Activated T-helper 2 cell treated with anti-CD3 and anti-CD28 coated beads, Interferon-gamma antibody, Interleukin-2, Interleukin-4, amounts not matched to agents 10 μg/mL and 5 μg/mL and 100 μg/mL, durations not matched to agents 14 hours and 24 hours and 36 hours (primary cell): ENCODE data around the gene MPP3. TPM values are rescaled to one million over a fixed set of nuclear protein-coding genes. Genes with fewer than 3 reads are reported as not detected.
A peak's percentile ranks its signal among the peaks of the same experiment; 100 is the strongest.
"Not testable (repeated sequence)": the region's sequence is repeated elsewhere in the genome, so short reads cannot be mapped to it uniquely, and the experiment has no call there.

ENCODE experiments used
- DNase-seq: peaks from one replicate; pipeline ENCODE4 v3.0.0; 2021; ENCODE audit warnings: low spot score
- H3K27ac Mint-ChIP-seq: one replicate; pipeline ENCODE4 v1.8.0; 2021; ENCODE audit warnings: mixed read lengths
- H3K27me3 Mint-ChIP-seq: one replicate; pipeline ENCODE4 v1.8.0; 2021; ENCODE audit warnings: low read depth, mixed read lengths
- H3K36me3 Mint-ChIP-seq: one replicate; pipeline ENCODE4 v1.8.0; 2021; ENCODE audit warnings: low read depth, mixed read lengths
- H3K4me1 Mint-ChIP-seq: one replicate; pipeline ENCODE4 v1.8.0; 2021; ENCODE audit warnings: low read depth, mixed read lengths
- H3K4me3 Mint-ChIP-seq: one replicate; pipeline ENCODE4 v1.8.0; 2021; ENCODE audit warnings: low read depth, mild to moderate bottlenecking, moderate library complexity, mixed read lengths
- H3K9me3 Mint-ChIP-seq: one replicate; pipeline ENCODE4 v1.8.0; 2021; ENCODE audit warnings: mixed read lengths
- intact Hi-C: fragments of 100-400 bp; cut with micrococcal nuclease; formaldehyde crosslinking; loops from one replicate; pipeline ENCODE4 v1.15.1; 2023
- total RNA-seq: library from RNA; stranded (reverse); gene quantifications from 2 replicates; pipeline ENCODE4 v1.2.3, GENCODE V29; 2022

Gene MPP3
- total RNA-seq, 1 donor from 2014 or later, result 0.14 TPM

DNA sequence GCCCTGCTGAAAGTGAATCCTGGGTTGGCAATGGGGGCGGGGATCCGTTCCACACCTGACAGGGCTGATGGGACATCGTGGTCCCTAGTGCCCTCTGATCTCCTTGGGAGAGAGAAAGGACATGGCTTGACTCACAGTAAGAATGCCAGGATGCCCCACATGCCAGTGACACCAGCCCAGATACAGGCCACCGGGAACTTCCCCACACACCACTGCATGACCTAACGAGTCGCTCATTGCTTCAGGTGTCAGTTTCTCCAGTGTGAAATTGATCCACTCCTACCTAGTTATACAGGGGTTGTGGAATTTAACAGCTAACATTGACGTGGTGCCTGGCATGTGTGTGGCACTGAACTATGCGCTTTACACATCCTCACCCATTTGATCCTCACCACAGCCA lies 21.6 kb upstream of the MPP3 start:
- Mint-ChIP-seq H3K27me3 (no peaks in the 10 kb centered on the region), H3K4me3 (no peak overlapping the region), H3K9me3 (no peaks in the 10 kb centered on the region), H3K36me3 (no peaks in the 10 kb centered on the region), H3K27ac (no peak overlapping the region), H3K4me1 (no peaks in the 10 kb centered on the region)
- no peak for DNase-seq
- intact Hi-C loops, result no loop called here

GRCh38 chr17:43853546-43853945 lies 20.6 kb upstream of the MPP3 start:
- intact Hi-C loops, result no loop called here
- H3K27me3 Mint-ChIP-seq, result no peaks in the 10 kb centered on the region
- no peak overlapping the region for H3K27ac Mint-ChIP-seq
- no peaks in the 10 kb centered on the region for H3K36me3 Mint-ChIP-seq
- DNase-seq, result no peak
- no peak overlapping the region for H3K4me3 Mint-ChIP-seq
- no peaks in the 10 kb centered on the region for H3K4me1 Mint-ChIP-seq
- no peaks in the 10 kb centered on the region for H3K9me3 Mint-ChIP-seq

GRCh38 chr17:43852571-43852970 lies 19.6 kb upstream of the MPP3 start:
- no peak overlapping the region for H3K27ac Mint-ChIP-seq
- no peaks in the 10 kb centered on the region for H3K4me1 Mint-ChIP-seq
- intact Hi-C loops, result no loop called here
- peaks cover 2% of the 10 kb centered on the region for H3K27me3 Mint-ChIP-seq
- no peaks in the 10 kb centered on the region for H3K9me3 Mint-ChIP-seq
- H3K36me3 Mint-ChIP-seq, result no peaks in the 10 kb centered on the region
- no peak for DNase-seq
- H3K4me3 Mint-ChIP-seq, result no peak overlapping the region

DNA sequence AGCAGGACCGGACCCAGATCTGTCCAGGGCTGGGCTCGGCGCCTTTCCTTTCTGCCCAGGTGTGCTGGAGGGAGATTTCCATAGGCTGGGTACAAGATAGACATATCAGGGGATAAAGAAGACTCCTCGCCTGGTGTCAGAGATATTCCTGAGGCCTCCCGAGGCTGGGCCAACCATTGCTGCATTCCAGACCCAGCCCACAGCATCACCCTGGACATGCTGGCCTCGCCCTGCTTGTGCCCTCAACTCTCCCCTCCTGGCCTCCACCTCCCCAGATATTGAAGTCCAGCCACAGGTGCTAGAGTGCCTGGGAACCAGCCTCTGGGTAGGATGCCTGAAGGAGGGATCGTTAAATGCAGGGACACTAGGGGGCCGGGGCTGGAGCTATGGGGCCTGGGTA lies 16.2 kb upstream of the MPP3 start:
- no peak for DNase-seq
- intact Hi-C loops, result no loop called here
- no peaks in the 10 kb centered on the region for H3K9me3 Mint-ChIP-seq
- no peaks in the 10 kb centered on the region for H3K36me3 Mint-ChIP-seq
- H3K4me1 Mint-ChIP-seq, result peaks cover 2% of the 10 kb centered on the region
- H3K4me3 Mint-ChIP-seq, result no peak overlapping the region
- H3K27me3 Mint-ChIP-seq, result peaks cover 6% of the 10 kb centered on the region
- no peak overlapping the region for H3K27ac Mint-ChIP-seq

DNA sequence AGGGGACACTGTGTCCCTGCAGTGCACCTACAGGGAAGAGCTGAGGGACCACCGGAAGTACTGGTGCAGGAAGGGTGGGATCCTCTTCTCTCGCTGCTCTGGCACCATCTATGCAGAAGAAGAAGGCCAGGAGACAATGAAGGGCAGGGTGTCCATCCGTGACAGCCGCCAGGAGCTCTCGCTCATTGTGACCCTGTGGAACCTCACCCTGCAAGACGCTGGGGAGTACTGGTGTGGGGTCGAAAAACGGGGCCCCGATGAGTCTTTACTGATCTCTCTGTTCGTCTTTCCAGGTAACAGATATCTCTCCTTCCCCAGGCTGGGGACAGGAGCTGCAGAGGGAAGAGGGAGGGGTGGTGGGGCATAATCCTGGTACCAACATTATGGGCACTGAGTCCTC lies 15.7 kb upstream of the MPP3 start:
- Mint-ChIP-seq H3K27me3 (peaks cover 6% of the 10 kb centered on the region), H3K27ac (no peak overlapping the region), H3K36me3 (no peaks in the 10 kb centered on the region), H3K9me3 (no peaks in the 10 kb centered on the region), H3K4me1 (peaks cover 2% of the 10 kb centered on the region), H3K4me3 (no peak overlapping the region)
- no peak for DNase-seq
- intact Hi-C loops, result no loop called here

DNA sequence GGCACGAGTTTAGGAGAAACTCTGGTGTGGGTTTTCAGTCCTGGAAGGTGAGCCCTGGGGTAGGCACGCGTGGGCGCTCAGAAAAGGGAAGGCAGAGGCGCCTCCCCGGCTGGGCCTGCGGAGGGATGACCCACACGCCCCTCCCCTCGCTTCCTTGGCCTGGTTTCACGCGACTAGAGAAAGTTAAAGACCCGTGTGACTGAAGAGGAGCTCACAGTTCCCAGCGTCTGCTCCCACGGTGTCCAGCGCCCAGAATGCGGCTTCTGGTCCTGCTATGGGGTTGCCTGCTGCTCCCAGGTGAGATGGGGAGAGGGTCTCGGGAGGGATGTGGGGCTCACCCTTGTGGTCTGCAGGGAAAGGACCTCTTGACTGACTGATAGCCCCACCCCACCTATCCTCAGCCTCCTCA lies 14.0 kb upstream of the MPP3 start, which contains the start of gene CD300LG:
CD300LG (plus strand) TSS at position 214 of the 409 bp plus-strand sequence; CDS start at position 255, 41 bp downstream.
- Mint-ChIP-seq H3K4me3 (no peak within 1 kb of the TSS), H3K4me1 (peaks cover 2% of the 10 kb centered on the region), H3K9me3 (no peaks in the 10 kb centered on the region), H3K27me3 (peaks cover 10% of the 10 kb centered on the region), H3K36me3 (no peaks in the 10 kb centered on the region), H3K27ac (no peak within 1 kb of the TSS)
- no peak for DNase-seq
- intact Hi-C loops, result no loop called here

- intact Hi-C loops, result no loop called here
- peaks cover 2% of the 10 kb centered on the region for H3K4me1 Mint-ChIP-seq
- H3K27ac Mint-ChIP-seq, result no peak overlapping the region
- no peak overlapping the region for H3K4me3 Mint-ChIP-seq
- H3K36me3 Mint-ChIP-seq, result no peaks in the 10 kb centered on the region
- H3K9me3 Mint-ChIP-seq, result no peaks in the 10 kb centered on the region
- peak; percentile 62 for DNase-seq
- peaks cover 10% of the 10 kb centered on the region for H3K27me3 Mint-ChIP-seq
These were observed 13.3 kb upstream of the MPP3 start for GRCh38 chr17:43846221-43846712.

- H3K4me1 Mint-ChIP-seq, result peaks cover 2% of the 10 kb centered on the region
- no peak overlapping the region for H3K27ac Mint-ChIP-seq
- no peaks in the 10 kb centered on the region for H3K36me3 Mint-ChIP-seq
- peaks cover 10% of the 10 kb centered on the region for H3K27me3 Mint-ChIP-seq
- intact Hi-C loops, result no loop called here
- no peaks in the 10 kb centered on the region for H3K9me3 Mint-ChIP-seq
- DNase-seq, result no peak
- no peak overlapping the region for H3K4me3 Mint-ChIP-seq
These were observed 12.8 kb upstream of the MPP3 start for GRCh38 chr17:43845766-43846165.

DNA sequence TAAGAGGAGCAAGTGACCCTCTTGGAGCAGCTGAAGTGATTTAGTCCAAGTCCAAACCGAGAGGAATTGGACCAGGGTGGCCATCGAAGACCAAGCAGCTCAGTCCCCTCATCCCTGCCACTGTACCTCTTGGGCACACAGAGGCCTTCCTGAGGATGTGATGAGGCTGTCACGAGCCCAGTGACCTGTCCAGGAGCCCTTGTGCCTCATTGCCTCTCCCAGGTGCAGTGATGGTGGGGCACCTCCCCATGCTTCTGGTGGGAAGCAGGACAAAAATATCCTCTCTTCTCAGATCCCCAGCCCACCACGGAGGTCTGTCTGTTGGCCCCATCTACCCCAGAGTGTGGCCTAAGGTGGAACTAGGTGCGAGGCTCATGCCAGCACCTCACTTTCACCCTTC lies 11.3 kb upstream of the MPP3 start:
- H3K4me3 Mint-ChIP-seq, result no peak overlapping the region
- H3K36me3 Mint-ChIP-seq, result no peaks in the 10 kb centered on the region
- peaks cover 2% of the 10 kb centered on the region for H3K4me1 Mint-ChIP-seq
- H3K27me3 Mint-ChIP-seq, result peaks cover 19% of the 10 kb centered on the region
- no peak for DNase-seq
- no peak overlapping the region for H3K27ac Mint-ChIP-seq
- no peaks in the 10 kb centered on the region for H3K9me3 Mint-ChIP-seq
- intact Hi-C loops, result no loop called here

GRCh38 chr17:43842975-43843325 lies 10.0 kb upstream of the MPP3 start:
- H3K27me3 Mint-ChIP-seq, result peaks cover 19% of the 10 kb centered on the region
- intact Hi-C loops, result no loop called here
- no peak overlapping the region for H3K27ac Mint-ChIP-seq
- peaks cover 2% of the 10 kb centered on the region for H3K4me1 Mint-ChIP-seq
- no peak for DNase-seq
- no peaks in the 10 kb centered on the region for H3K36me3 Mint-ChIP-seq
- H3K9me3 Mint-ChIP-seq, result no peaks in the 10 kb centered on the region
- no peak overlapping the region for H3K4me3 Mint-ChIP-seq

- H3K4me3 Mint-ChIP-seq, intact Hi-C loops, H3K27ac Mint-ChIP-seq, H3K9me3 Mint-ChIP-seq, DNase-seq, H3K36me3 Mint-ChIP-seq, H3K4me1 Mint-ChIP-seq: not testable (repeated sequence)
- H3K27me3 Mint-ChIP-seq, result peaks cover 17% of the 10 kb centered on the region
These were observed 9.4 kb upstream of the MPP3 start for GRCh38 chr17:43842091-43842974.

DNA sequence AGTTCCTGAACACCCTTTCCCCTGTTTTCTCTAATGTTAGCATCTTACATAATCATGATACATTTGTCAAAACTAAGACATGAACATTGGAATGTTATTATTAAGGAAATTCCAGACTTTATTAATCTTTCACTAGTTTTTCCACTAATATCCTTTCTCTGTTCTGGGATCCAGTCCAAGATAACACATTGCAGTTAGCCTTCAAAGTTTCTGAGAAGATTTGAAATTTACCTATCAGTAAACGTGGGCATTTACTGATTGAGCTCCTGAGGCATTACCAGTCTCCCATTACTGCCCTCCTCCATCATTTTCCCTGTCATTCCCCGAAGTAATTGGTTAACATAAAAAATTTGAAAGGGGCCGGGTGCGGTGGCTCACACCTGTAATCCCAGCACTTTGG lies 8.3 kb upstream of the MPP3 start:
- Mint-ChIP-seq H3K4me3 (no peak overlapping the region), H3K27ac (no peak overlapping the region), H3K36me3 (no peaks in the 10 kb centered on the region), H3K9me3 (no peaks in the 10 kb centered on the region), H3K4me1 (peaks cover 2% of the 10 kb centered on the region), H3K27me3 (peaks cover 19% of the 10 kb centered on the region)
- intact Hi-C loops, result no loop called here
- DNase-seq, result no peak

GRCh38 chr17:43840814-43841213 lies 7.9 kb upstream of the MPP3 start:
- Mint-ChIP-seq H3K9me3 (no peaks in the 10 kb centered on the region), H3K36me3 (no peaks in the 10 kb centered on the region), H3K27me3 (peaks cover 20% of the 10 kb centered on the region), H3K4me3 (no peak overlapping the region), H3K4me1 (no peaks in the 10 kb centered on the region), H3K27ac (no peak overlapping the region)
- no peak for DNase-seq
- intact Hi-C loops, result no loop called here
